Choroid plexus epithelial cell (primary cell): Measurements from ENCODE around the gene TBC1D22A.
A peak's percentile ranks its signal among the peaks of the same experiment; 100 is the strongest.

Experiments
- DNase-seq: peaks from one replicate; pipeline ENCODE4 v3.0.0-alpha.2; 2010; ENCODE audit warnings: low read depth
- H3K4me3 ChIP-seq: 2 replicates; pipeline ENCODE4 v1.5.1; 2011; ENCODE audit warnings: low read depth, mild to moderate bottlenecking, control low read depth, low read length, moderate library complexity
- CTCF ChIP-seq: conservative IDR thresholded peaks from 2 replicates; pipeline ENCODE4 v1.5.1; 2011; ENCODE audit warnings: low read depth, mild to moderate bottlenecking, control low read depth, inconsistent platforms, low read length, moderate library complexity

TBC1D22A gene

GRCh38 chr22:46900549-46900948, 138.1 kb downstream of the TBC1D22A start:
- peak; percentile 88 for DNase-seq
- no peak for TF ChIP-seq CTCF
- H3K4me3 ChIP-seq = no peak overlapping the region

GRCh38 chr22:46902436-46902835, 140.0 kb downstream of the TBC1D22A start:
- no peak for TF ChIP-seq CTCF
- no peak overlapping the region for H3K4me3 ChIP-seq
- no peak for DNase-seq

- H3K4me3 ChIP-seq = no peak overlapping the region
- TF ChIP-seq CTCF = no peak
- no peak for DNase-seq
These were observed 140.8 kb downstream of the TBC1D22A start for GRCh38 chr22:46902998-46903916.

DNA sequence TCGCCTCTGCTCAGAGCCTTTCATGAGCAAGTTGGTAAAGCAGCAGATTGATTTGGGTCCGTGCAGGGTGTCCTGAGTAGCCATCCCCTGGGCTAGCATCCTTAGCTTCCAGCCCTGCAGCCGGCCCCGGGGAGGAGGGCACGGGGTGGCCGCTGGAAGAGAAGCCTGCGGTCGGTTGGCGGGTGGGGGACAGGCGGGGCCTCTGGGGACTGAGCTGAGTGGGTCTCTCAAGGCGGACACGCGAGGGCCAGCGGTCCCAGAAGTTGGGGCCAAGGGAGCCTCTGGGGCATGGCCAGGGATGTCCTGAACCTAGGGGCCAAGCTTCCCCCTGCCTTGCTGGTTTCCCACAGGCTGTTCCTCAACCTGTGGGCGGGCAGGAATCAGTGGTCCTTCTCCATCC, 143.0 kb downstream of the TBC1D22A start:
- TF ChIP-seq CTCF = no peak
- DNase-seq = no peak

GRCh38 chr22:46905834-46906233, 143.4 kb downstream of the TBC1D22A start:
- no peak for DNase-seq
- no peak overlapping the region for H3K4me3 ChIP-seq
- no peak for TF ChIP-seq CTCF

More for the DNA sequence above, 143.0 kb downstream of the TBC1D22A start:
- H3K4me3 ChIP-seq = no peak overlapping the region

GRCh38 chr22:46906326-46907045, 144.0 kb downstream of the TBC1D22A start:
- TF ChIP-seq CTCF = no peak
- DNase-seq = no peak
- no peak overlapping the region for H3K4me3 ChIP-seq
